Left lobe of liver (tissue), 2 donors: ENCODE data around the gene DRC3. TPM values are rescaled to one million over a fixed set of nuclear protein-coding genes. Genes with fewer than 3 reads are reported as not detected.

Source experiments
- ATAC-seq: fragments of 200-7000 bp; cut with Tn5 transposase; one replicate; pipeline ENCODE4 v1.9.1; 2020; ENCODE audit warnings: mild to moderate bottlenecking, moderate library complexity
- DNase-seq: peaks from one replicate; pipeline ENCODE4 v3.0.0-alpha.2; 2020; ENCODE audit warnings: low spot score
- total RNA-seq: library from RNA; stranded (reverse); gene quantifications from one replicate; pipeline ENCODE4 v1.2.1, GENCODE V29; 2021
- donor health status: DM: no; HTN: no; CAD: no; lungs with moderate emphysema.
- donor health status: DM: no; HTN: yes; CAD: no.

DRC3 gene
- total RNA-seq, 1 donor from 2014 or later: 1.3 TPM

GRCh38 chr17:17963694-17964436 lies 8.8 kb upstream of the DRC3 start:
- ATAC-seq: no peak
- DNase-seq: no peak

- no peak for DNase-seq
- ATAC-seq: no peak
These were observed 8.0 kb upstream of the DRC3 start for GRCh38 chr17:17964710-17965109.

GRCh38 chr17:17965152-17965721 lies 7.4 kb upstream of the DRC3 start:
- ATAC-seq (no peak), DNase-seq (no peak)

GRCh38 chr17:17966399-17966798 lies 6.3 kb upstream of the DRC3 start:
- ATAC-seq: no peak
- DNase-seq: no peak

- no peak for ATAC-seq
- DNase-seq: no peak
These were observed 1.8 kb upstream of the DRC3 start for GRCh38 chr17:17970699-17971430.

GRCh38 chr17:17971431-17972125 lies 1.1 kb upstream of the DRC3 start:
- DNase-seq (peak; percentile 66), ATAC-seq (peak; percentile 36)

- ATAC-seq (no peak), DNase-seq (no peak)
These were observed 241 bp downstream of the DRC3 start for GRCh38 chr17:17972952-17973254.

GRCh38 chr17:17975436-17975835 lies 2.8 kb downstream of the DRC3 start:
- DNase-seq: no peak
- ATAC-seq: no peak

GRCh38 chr17:17976931-17977570 lies 4.4 kb downstream of the DRC3 start:
- DNase-seq (no peak), ATAC-seq (no peak)

- ATAC-seq (no peak), DNase-seq (no peak)
These were observed 6.1 kb downstream of the DRC3 start for GRCh38 chr17:17978481-17979424.

GRCh38 chr17:17979778-17980177 lies 7.1 kb downstream of the DRC3 start:
- DNase-seq (no peak), ATAC-seq (no peak)

- ATAC-seq (no peak), DNase-seq (no peak)
These were observed 8.7 kb downstream of the DRC3 start for GRCh38 chr17:17981330-17981729.

GRCh38 chr17:17982801-17983200 lies 10.1 kb downstream of the DRC3 start:
- DNase-seq (no peak), ATAC-seq (no peak)

- peak; percentile 47 for ATAC-seq
These were observed 10.7 kb downstream of the DRC3 start for GRCh38 chr17:17983376-17983775.

GRCh38 chr17:17983776-17984175 lies 11.1 kb downstream of the DRC3 start:
- ATAC-seq (no peak), DNase-seq (no peak)

More at GRCh38 chr17:17983376-17983775, 10.7 kb downstream of the DRC3 start:
- DNase-seq: no peak

- ATAC-seq (no peak), DNase-seq (no peak)
These were observed 12.5 kb downstream of the DRC3 start for GRCh38 chr17:17985153-17985552.

GRCh38 chr17:17985555-17985954 lies 12.9 kb downstream of the DRC3 start:
- DNase-seq: no peak
- ATAC-seq: peak; percentile 46

- DNase-seq: no peak
These were observed 14.7 kb downstream of the DRC3 start for GRCh38 chr17:17987187-17987896.

GRCh38 chr17:17987901-17988300 lies 15.2 kb downstream of the DRC3 start:
- ATAC-seq (no peak), DNase-seq (no peak)

More at GRCh38 chr17:17987187-17987896, 14.7 kb downstream of the DRC3 start:
- ATAC-seq: no peak
